ENCODE measurements around the gene MAP3K12.

Gene MAP3K12

GRCh38 chr12:53464685-53465418, 34.4 kb downstream of the MAP3K12 start:
- no peak overlapping the region for H3K4me3 ChIP-seq (ENCODE audit: low read depth, low read length)
- in situ Hi-C loops (cut with HindIII; ENCODE audit: low sequenced_read_pairs): no loop called here

GRCh38 chr12:53463802-53464560, 35.3 kb downstream of the MAP3K12 start:
- DNase-seq (ENCODE audit: low read depth, low spot score): no peak
- TF ChIP-seq CTCF (IDR thresholded peaks at IDR 0.05; ENCODE audit: low read depth, low read length): no peak
- no peak overlapping the region for H3K4me3 ChIP-seq (ENCODE audit: low read depth, low read length)
- in situ Hi-C loops (cut with HindIII; ENCODE audit: low sequenced_read_pairs): no loop called here

More at GRCh38 chr12:53464685-53465418, 34.4 kb downstream of the MAP3K12 start:
- TF ChIP-seq CTCF (IDR thresholded peaks at IDR 0.05; ENCODE audit: low read depth, low read length): no peak
- DNase-seq (ENCODE audit: low read depth, low spot score): no peak

- no peak for DNase-seq (ENCODE audit: low read depth, low spot score)
- in situ Hi-C loops (cut with HindIII; ENCODE audit: low sequenced_read_pairs): no loop called here
- H3K4me3 ChIP-seq (ENCODE audit: low read depth, low read length): no peak overlapping the region
- no peak for TF ChIP-seq CTCF (IDR thresholded peaks at IDR 0.05; ENCODE audit: low read depth, low read length)
Measured at GRCh38 chr12:53462935-53463334, 36.3 kb downstream of the MAP3K12 start.

- no peak for DNase-seq (ENCODE audit: low read depth, low spot score)
- in situ Hi-C loops (cut with HindIII; ENCODE audit: low sequenced_read_pairs): no loop called here
- TF ChIP-seq CTCF (IDR thresholded peaks at IDR 0.05; ENCODE audit: low read depth, low read length): no peak
- H3K4me3 ChIP-seq (ENCODE audit: low read depth, low read length): no peak overlapping the region
Measured at GRCh38 chr12:53461591-53461990, 37.7 kb downstream of the MAP3K12 start.

GRCh38 chr12:53461059-53461458, 38.2 kb downstream of the MAP3K12 start:
- in situ Hi-C loops (cut with HindIII; ENCODE audit: low sequenced_read_pairs): no loop called here
- TF ChIP-seq CTCF (IDR thresholded peaks at IDR 0.05; ENCODE audit: low read depth, low read length): no peak
- DNase-seq (ENCODE audit: low read depth, low spot score): no peak
- H3K4me3 ChIP-seq (ENCODE audit: low read depth, low read length): no peak overlapping the region

- in situ Hi-C loops (cut with HindIII; ENCODE audit: low sequenced_read_pairs): no loop called here
- TF ChIP-seq CTCF (IDR thresholded peaks at IDR 0.05; ENCODE audit: low read depth, low read length): no peak
- no peak overlapping the region for H3K4me3 ChIP-seq (ENCODE audit: low read depth, low read length)
- no peak for DNase-seq (ENCODE audit: low read depth, low spot score)
Measured at GRCh38 chr12:53459097-53459496, 40.2 kb downstream of the MAP3K12 start.
